Mesendoderm (in vitro differentiated cells): ENCODE measurements around the gene SORCS2.

Source experiments
- DNase-seq: peaks from one replicate; pipeline ENCODE4 v3.0.0; 2013
- H2AK5ac ChIP-seq: 2 replicates; pipeline ENCODE4 v1.6.1; 2013; ENCODE audit warnings: low read length, inconsistent platforms
- H2BK120ac ChIP-seq: 2 replicates; pipeline ENCODE4 v1.6.1; 2013; ENCODE audit warnings: low read depth, mild to moderate bottlenecking, low read length, moderate library complexity, mixed read lengths
- H2BK15ac ChIP-seq: replicated peaks from 2 replicates; pipeline ENCODE4 v1.6.1; 2013; ENCODE audit warnings: low read depth, mild to moderate bottlenecking, moderate library complexity
- H2BK5ac ChIP-seq: 2 replicates; pipeline ENCODE4 v1.6.1; 2013; ENCODE audit warnings: low read length, inconsistent platforms
- H3K18ac ChIP-seq: 2 replicates; pipeline ENCODE4 v1.6.1; 2013; ENCODE audit warnings: mild to moderate bottlenecking, low read length, mixed read lengths
- H3K23ac ChIP-seq: one replicate; pipeline ENCODE4 v1.6.1; 2013; ENCODE audit warnings: low read length
- H3K27ac ChIP-seq: 2 replicates; pipeline ENCODE4 v1.5.1; 2013; ENCODE audit warnings: low read depth, mild to moderate bottlenecking, inconsistent platforms, low read length, moderate library complexity
- H3K27me3 ChIP-seq: 2 replicates; pipeline ENCODE4 v1.6.1; 2013; ENCODE audit warnings: low read length, control low read depth, mild to moderate bottlenecking, inconsistent platforms; ENCODE audit not compliant: insufficient read depth, poor library complexity
- H3K36me3 ChIP-seq: 2 replicates; pipeline ENCODE4 v1.6.1; 2013; ENCODE audit warnings: low read length, inconsistent platforms; ENCODE audit not compliant: control insufficient read depth, insufficient read depth
- H3K4ac ChIP-seq: one replicate; pipeline ENCODE4 v1.6.1; 2013; ENCODE audit warnings: low read depth, mild to moderate bottlenecking, low read length, moderate library complexity
- H3K4me1 ChIP-seq: 2 replicates; pipeline ENCODE4 v1.6.1; 2013; ENCODE audit warnings: low read depth, low read length, inconsistent platforms; ENCODE audit not compliant: control insufficient read depth
- H3K4me2 ChIP-seq: 2 replicates; pipeline ENCODE4 v1.6.1; 2013; ENCODE audit warnings: low read length
- H3K4me3 ChIP-seq: 2 replicates; pipeline ENCODE4 v1.5.1; 2013; ENCODE audit warnings: mild to moderate bottlenecking, low read length
- H3K56ac ChIP-seq: one replicate; pipeline ENCODE4 v1.6.1; 2013; ENCODE audit warnings: low read length
- H3K79me1 ChIP-seq: 2 replicates; pipeline ENCODE4 v1.6.1; 2013; ENCODE audit warnings: low read length, inconsistent platforms
- H3K79me2 ChIP-seq: 2 replicates; pipeline ENCODE4 v1.6.1; 2013; ENCODE audit warnings: mild to moderate bottlenecking, low read length; ENCODE audit not compliant: control insufficient read depth, insufficient read depth
- H3K9ac ChIP-seq: 2 replicates; pipeline ENCODE4 v1.6.1; 2013; ENCODE audit warnings: low read length, inconsistent platforms
- H4K5ac ChIP-seq: one replicate; pipeline ENCODE4 v1.6.1; 2013; ENCODE audit warnings: low read length
- H4K8ac ChIP-seq: one replicate; pipeline ENCODE4 v1.6.1; 2013; ENCODE audit warnings: low read depth, mild to moderate bottlenecking, control low read depth, low read length, moderate library complexity
- WGBS: extraction: QIAGEN DNeasy Blood & Tissue Kit; methylation state at CpG from one replicate; pipeline ENCODE4 v1.1.7; 2013; ENCODE audit warnings: low lambda C conversion rate, missing lambda C conversion rate; ENCODE audit not compliant: insufficient coverage; ENCODE audit errors: extremely low coverage; 5-methylcytosine and 5-hydroxymethylcytosine counted together

The SORCS2 gene

DNA sequence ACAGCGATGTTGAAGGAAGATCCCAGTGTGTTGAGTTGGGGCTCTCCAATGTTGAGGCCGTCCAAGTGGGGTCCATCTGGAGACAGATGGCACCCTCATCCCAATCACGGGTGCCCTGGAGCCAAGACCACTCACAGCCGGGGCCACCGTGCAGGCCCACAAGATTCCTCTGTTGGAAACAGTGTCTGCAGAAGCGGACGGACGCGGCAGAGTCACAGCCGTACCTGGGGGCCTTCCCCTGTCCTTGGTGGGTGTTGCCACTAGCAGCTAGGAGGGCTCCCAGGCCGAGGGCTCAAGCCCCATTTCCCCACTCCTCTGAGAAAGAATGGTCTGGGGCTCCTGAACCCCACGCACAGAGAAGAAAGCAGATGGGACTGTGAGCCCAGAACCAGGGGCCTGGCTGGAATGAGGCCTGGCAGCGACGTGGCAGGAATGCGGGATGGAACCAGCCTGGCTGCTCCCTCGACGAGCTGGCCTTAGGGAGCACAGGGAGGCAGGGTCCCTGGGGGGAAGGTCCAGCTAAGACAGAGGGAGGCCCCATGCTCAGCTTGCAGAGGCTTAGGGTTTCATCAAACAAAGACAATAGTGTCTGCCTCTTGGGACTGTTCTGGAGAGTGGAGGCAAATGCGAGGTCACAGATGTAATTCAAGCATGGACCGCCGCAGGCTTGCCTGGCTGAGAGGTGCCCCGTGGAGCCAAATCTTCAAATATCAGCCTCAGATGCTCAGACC is 518.4 kb downstream of the SORCS2 start:
- H2BK15ac ChIP-seq, result no peak overlapping the region
- no peak overlapping the region for H2AK5ac ChIP-seq
- no peaks in the 10 kb centered on the region for H3K4me1 ChIP-seq
- no peak overlapping the region for H3K18ac ChIP-seq
- no peak overlapping the region for H3K27ac ChIP-seq
- H4K5ac ChIP-seq, result no peak overlapping the region
- H3K56ac ChIP-seq, result no peak overlapping the region
- WGBS, result no CpG with 5 or more reads among the region's 21 CpGs
- H3K79me2 ChIP-seq, result no peaks in the 10 kb centered on the region
- no peaks in the 10 kb centered on the region for H3K79me1 ChIP-seq
- H2BK5ac ChIP-seq, result no peak overlapping the region
- H3K27me3 ChIP-seq, result no peaks in the 10 kb centered on the region
- no peak overlapping the region for H3K4me3 ChIP-seq
- H3K4me2 ChIP-seq, result no peak overlapping the region
- no peak overlapping the region for H3K9ac ChIP-seq
- H3K4ac ChIP-seq, result no peak overlapping the region
- no peak for DNase-seq
- no peak overlapping the region for H3K23ac ChIP-seq
- H2BK120ac ChIP-seq, result no peak overlapping the region
- no peaks in the 10 kb centered on the region for H3K36me3 ChIP-seq
- no peak overlapping the region for H4K8ac ChIP-seq

DNA sequence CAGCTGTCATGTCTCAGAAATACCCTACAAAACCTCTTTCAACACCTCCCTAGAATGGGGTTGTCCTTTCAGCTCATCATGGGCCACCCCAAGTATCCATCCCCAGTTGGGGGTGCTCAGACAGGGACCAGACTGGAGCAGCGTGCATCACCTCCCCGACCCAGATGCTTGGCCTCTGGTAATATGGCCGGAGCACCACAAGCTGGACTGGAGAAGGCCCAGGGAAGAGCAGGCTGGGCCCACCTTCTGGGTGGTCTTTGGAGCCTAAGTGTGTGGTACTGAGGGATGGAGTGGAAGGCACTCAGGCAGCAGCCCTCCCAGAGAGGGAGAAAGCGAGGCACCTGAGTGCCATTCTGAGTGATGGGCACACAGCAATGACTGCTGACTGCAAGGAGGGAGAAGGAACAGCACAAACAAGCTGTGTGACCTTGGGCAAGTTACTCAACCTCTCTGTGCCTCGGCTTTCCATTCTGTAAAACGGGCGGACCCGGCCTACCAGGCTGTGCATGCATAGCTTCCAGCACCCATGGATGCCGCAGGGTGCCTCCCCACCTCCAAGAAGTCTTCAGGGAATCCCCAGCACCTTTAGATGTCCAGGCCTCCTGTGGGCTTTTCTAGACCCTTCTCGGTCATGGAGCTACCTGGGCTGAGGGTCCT is 519.1 kb downstream of the SORCS2 start:
- H3K18ac ChIP-seq, result no peak overlapping the region
- no peak overlapping the region for H4K8ac ChIP-seq
- no peak overlapping the region for H3K4ac ChIP-seq
- H3K79me2 ChIP-seq, result no peaks in the 10 kb centered on the region
- H3K4me2 ChIP-seq, result no peak overlapping the region
- no peak overlapping the region for H2BK120ac ChIP-seq
- no peak overlapping the region for H2BK5ac ChIP-seq
- no CpG with 5 or more reads among the region's 10 CpGs for WGBS
- no peak overlapping the region for H4K5ac ChIP-seq
- H3K23ac ChIP-seq, result no peak overlapping the region
- H3K4me3 ChIP-seq, result no peak overlapping the region
- no peaks in the 10 kb centered on the region for H3K36me3 ChIP-seq
- no peak overlapping the region for H2AK5ac ChIP-seq
- no peaks in the 10 kb centered on the region for H3K27me3 ChIP-seq
- H2BK15ac ChIP-seq, result no peak overlapping the region
- no peak overlapping the region for H3K27ac ChIP-seq
- H3K4me1 ChIP-seq, result no peaks in the 10 kb centered on the region
- DNase-seq, result no peak
- H3K79me1 ChIP-seq, result no peaks in the 10 kb centered on the region
- no peak overlapping the region for H3K56ac ChIP-seq
- no peak overlapping the region for H3K9ac ChIP-seq

DNA sequence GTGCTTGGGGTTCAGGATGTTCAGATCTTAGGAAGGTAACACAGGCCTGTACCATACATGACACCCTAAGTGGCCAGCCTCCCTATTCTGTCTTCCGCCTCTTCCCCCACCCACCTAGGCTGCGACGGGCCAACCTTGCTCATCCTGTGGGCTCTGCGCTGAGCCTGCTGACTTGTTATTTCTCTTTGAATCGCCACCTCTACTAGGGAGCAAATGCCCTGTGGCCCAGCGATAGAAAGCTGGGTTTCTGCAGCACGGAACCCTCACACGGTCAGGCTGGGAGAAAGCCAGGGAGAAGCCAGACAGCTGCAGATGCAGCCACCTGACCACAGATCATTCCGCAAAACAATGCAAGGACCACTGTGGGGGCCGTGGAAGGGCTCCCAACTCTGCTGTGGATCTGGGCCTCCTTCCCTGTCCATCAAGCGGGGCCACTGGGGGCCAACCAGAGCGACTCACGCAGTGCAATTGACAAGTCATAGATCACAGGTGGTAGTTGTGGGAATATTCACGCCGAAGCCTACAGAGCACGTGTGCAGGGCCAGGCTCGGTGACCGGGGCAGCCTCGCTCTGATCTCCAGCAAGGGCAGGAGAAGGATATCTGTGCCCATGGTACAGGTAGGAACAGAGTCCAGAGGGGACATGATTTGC is 519.8 kb downstream of the SORCS2 start:
- Histone ChIP-seq H3K27me3 (no peaks in the 10 kb centered on the region), H2AK5ac (no peak overlapping the region), H3K4me3 (no peak overlapping the region), H3K79me2 (no peaks in the 10 kb centered on the region), H2BK120ac (no peak overlapping the region), H2BK15ac (no peak overlapping the region), H3K27ac (no peak overlapping the region), H3K18ac (no peak overlapping the region), H3K4me2 (no peak overlapping the region), H3K23ac (no peak overlapping the region), H3K36me3 (no peaks in the 10 kb centered on the region), H3K4me1 (no peaks in the 10 kb centered on the region), H2BK5ac (no peak overlapping the region), H4K8ac (no peak overlapping the region), H3K79me1 (no peaks in the 10 kb centered on the region), H3K4ac (no peak overlapping the region), H4K5ac (no peak overlapping the region), H3K9ac (no peak overlapping the region), H3K56ac (no peak overlapping the region)
- no peak for DNase-seq
- no CpG with 5 or more reads among the region's 19 CpGs for WGBS

DNA sequence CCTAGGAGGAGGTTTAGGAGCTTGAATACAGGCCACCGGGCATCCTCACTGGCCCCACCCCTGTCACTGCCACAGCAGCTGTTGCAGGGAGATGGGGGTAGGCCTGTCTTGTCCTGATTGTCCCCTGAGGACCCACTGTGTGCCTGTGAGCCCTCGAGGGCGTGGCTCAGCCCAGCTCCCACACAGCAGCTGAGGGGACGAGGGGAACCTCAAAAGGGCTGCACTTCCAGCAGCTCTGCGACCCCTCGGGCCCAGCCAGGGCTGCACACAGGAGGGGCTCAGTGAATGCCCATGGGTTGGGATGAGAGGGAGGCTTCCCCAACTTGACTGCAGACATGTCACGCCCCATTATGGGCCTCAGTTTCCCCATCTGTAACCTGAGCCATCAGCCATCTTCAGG is 521.4 kb downstream of the SORCS2 start:
- no peak overlapping the region for H4K8ac ChIP-seq
- H3K4me3 ChIP-seq, result no peak overlapping the region
- no peak overlapping the region for H3K56ac ChIP-seq
- no peak overlapping the region for H2BK5ac ChIP-seq
- H2BK120ac ChIP-seq, result no peak overlapping the region
- no peak overlapping the region for H2BK15ac ChIP-seq
- H2AK5ac ChIP-seq, result no peak overlapping the region
- no peak overlapping the region for H3K4ac ChIP-seq
- H3K4me1 ChIP-seq, result no peaks in the 10 kb centered on the region
- H3K9ac ChIP-seq, result no peak overlapping the region
- no peaks in the 10 kb centered on the region for H3K79me1 ChIP-seq
- WGBS, result no CpG with 5 or more reads among the region's 7 CpGs
- no peak overlapping the region for H3K27ac ChIP-seq
- H3K27me3 ChIP-seq, result no peaks in the 10 kb centered on the region
- no peak overlapping the region for H4K5ac ChIP-seq
- no peaks in the 10 kb centered on the region for H3K36me3 ChIP-seq
- H3K79me2 ChIP-seq, result no peaks in the 10 kb centered on the region
- no peak overlapping the region for H3K18ac ChIP-seq
- no peak overlapping the region for H3K23ac ChIP-seq
- no peak for DNase-seq
- H3K4me2 ChIP-seq, result no peak overlapping the region

DNA sequence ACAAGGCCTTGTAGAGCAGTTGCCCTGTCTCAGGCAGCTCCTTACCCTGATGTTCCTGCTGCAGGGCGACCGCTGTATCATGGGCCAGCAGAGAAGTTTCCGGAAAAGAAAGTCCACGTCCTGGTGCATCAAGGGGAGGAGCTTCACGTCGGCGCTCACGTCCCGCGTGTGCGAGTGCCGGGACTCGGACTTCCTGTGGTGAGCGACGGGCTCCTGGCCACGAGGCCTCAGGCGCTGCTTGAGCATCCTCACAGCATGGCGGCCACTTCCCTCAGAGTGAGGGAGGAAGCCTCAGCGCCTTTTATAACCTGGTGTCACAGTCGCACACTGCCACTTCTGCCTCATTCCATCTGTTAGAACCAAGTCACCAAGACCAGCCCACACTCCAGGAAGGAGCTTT is 521.8 kb downstream of the SORCS2 start:
- Histone ChIP-seq H3K27me3 (no peaks in the 10 kb centered on the region), H3K18ac (no peak overlapping the region), H3K36me3 (no peaks in the 10 kb centered on the region), H2AK5ac (no peak overlapping the region), H2BK5ac (no peak overlapping the region), H3K27ac (no peak overlapping the region), H4K5ac (no peak overlapping the region), H2BK15ac (no peak overlapping the region), H3K4me1 (no peaks in the 10 kb centered on the region), H2BK120ac (no peak overlapping the region), H3K23ac (no peak overlapping the region), H3K79me1 (no peaks in the 10 kb centered on the region), H3K4me2 (no peak overlapping the region), H3K79me2 (no peaks in the 10 kb centered on the region), H4K8ac (no peak overlapping the region), H3K4me3 (no peak overlapping the region), H3K4ac (no peak overlapping the region), H3K9ac (no peak overlapping the region), H3K56ac (no peak overlapping the region)
- no CpG with 5 or more reads among the region's 20 CpGs for WGBS
- no peak for DNase-seq
